MV-4-11 (cell line): ENCODE measurements around the gene TTN.

Experiments
- DNase-seq: peaks from one replicate; lab custom pipeline; 2025; lab: John Stamatoyannopoulos, UW

TTN gene

GRCh38 chr2:178807227-178808008 is at the start of gene TTN:
TSS of gene TTN (minus strand) at chr2:178807423. CDS start at chr2:178804642, 2,781 bp downstream.
- DNase-seq, result no peak

- no peak for DNase-seq
Observed at GRCh38 chr2:178855151-178855550, 47.9 kb upstream of the TTN start.

GRCh38 chr2:178848335-178848734 is 41.1 kb upstream of the TTN start:
- no peak for DNase-seq

GRCh38 chr2:178846458-178846802 is 39.2 kb upstream of the TTN start:
- no peak for DNase-seq

GRCh38 chr2:178845566-178846457 is 38.6 kb upstream of the TTN start:
- no peak for DNase-seq

GRCh38 chr2:178844701-178845100 is 37.5 kb upstream of the TTN start:
- no peak for DNase-seq

- no peak for DNase-seq
Observed at GRCh38 chr2:178844269-178844668, 37.0 kb upstream of the TTN start.

GRCh38 chr2:178843697-178844096 is 36.5 kb upstream of the TTN start:
- no peak for DNase-seq

GRCh38 chr2:178836807-178837206 is 29.6 kb upstream of the TTN start:
- DNase-seq, result no peak

GRCh38 chr2:178834086-178834485 is 26.9 kb upstream of the TTN start:
- DNase-seq, result no peak

GRCh38 chr2:178833382-178833781 is 26.2 kb upstream of the TTN start:
- no peak for DNase-seq

- no peak for DNase-seq
Observed at GRCh38 chr2:178830451-178830850, 23.2 kb upstream of the TTN start.

- DNase-seq, result no peak
Observed at GRCh38 chr2:178829981-178830380, 22.8 kb upstream of the TTN start.

- no peak for DNase-seq
Observed at GRCh38 chr2:178829299-178829960, 22.2 kb upstream of the TTN start.

GRCh38 chr2:178828486-178828881 is 21.3 kb upstream of the TTN start:
- no peak for DNase-seq

GRCh38 chr2:178827739-178828485 is 20.7 kb upstream of the TTN start:
- no peak for DNase-seq

GRCh38 chr2:178827111-178827510 is 19.9 kb upstream of the TTN start:
- DNase-seq, result no peak

GRCh38 chr2:178825183-178825582 is 18.0 kb upstream of the TTN start:
- no peak for DNase-seq

GRCh38 chr2:178824181-178824580 is 17.0 kb upstream of the TTN start:
- DNase-seq, result no peak

- DNase-seq, result no peak
Observed at GRCh38 chr2:178819992-178820391, 12.8 kb upstream of the TTN start.

- DNase-seq, result no peak
Observed at GRCh38 chr2:178819147-178819875, 12.1 kb upstream of the TTN start.
